ENCODE results near the gene ROPN1L.

ROPN1L gene

DNA sequence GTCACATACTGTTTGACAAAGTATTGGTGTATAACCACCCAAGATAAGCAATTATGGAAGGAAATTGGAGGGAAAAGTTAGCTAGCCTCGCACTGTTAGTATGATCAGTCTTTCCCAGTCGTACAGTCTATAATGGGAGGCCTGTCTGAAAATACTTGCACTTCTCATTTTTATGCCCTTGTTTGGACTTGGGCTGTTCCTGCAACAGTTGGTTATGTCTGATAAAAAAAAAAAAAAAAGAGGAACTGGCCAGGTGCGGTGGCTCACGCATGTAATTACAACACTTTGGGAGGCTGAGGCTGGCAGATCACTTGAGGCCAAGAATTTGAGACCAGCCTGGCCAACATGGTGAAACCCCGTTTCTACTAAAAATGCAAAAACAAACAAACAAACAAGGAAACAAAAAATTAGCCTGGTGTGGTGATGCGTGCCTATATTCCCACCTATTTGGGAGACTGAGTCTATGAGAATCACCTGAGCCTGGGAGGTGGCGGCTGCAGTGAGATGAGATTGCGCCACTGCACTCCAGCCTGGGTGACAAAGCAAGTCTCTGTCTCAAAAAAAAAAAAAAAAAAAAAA is 63.9 kb downstream of the ROPN1L start:
- TF ChIP-seq, protein P1, sequence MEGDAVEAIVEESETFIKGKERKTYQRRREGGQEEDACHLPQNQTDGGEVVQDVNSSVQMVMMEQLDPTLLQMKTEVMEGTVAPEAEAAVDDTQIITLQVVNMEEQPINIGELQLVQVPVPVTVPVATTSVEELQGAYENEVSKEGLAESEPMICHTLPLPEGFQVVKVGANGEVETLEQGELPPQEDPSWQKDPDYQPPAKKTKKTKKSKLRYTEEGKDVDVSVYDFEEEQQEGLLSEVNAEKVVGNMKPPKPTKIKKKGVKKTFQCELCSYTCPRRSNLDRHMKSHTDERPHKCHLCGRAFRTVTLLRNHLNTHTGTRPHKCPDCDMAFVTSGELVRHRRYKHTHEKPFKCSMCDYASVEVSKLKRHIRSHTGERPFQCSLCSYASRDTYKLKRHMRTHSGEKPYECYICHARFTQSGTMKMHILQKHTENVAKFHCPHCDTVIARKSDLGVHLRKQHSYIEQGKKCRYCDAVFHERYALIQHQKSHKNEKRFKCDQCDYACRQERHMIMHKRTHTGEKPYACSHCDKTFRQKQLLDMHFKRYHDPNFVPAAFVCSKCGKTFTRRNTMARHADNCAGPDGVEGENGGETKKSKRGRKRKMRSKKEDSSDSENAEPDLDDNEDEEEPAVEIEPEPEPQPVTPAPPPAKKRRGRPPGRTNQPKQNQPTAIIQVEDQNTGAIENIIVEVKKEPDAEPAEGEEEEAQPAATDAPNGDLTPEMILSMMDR (IDR thresholded peaks at IDR 0.05; ENCODE audit: control extremely low read depth, extremely low read depth, low read depth, missing control alignments), result no peak
- ChIA-PET POLR2A (no interaction called here), CTCF (interaction anchor here (1.0 to 1.6 kb wide), 2 partner anchors 16 to 22 kb away, joined by 3 to 5 read pairs; no protein-coding TSS in a partner anchor)
- DNase-seq (ENCODE audit: extremely low spot score), result peak; percentile 53

DNA sequence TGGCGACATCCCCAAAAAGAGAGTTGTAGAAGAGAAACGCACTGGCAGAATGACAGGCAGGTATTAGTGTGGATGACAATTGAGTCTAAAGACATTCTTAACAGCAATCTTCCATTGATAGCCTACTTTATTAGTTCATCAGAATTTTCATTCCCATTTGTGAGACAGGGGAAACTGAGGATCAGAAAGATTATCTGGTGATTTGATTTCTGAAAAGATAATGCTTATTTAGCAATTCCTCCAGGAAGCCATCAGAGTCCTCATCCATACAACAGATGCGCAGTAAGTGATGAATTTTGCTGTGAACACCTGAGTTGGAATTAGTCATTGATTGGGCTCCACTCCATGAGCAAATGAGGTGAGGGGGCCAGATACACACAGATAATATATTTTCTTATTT is 64.9 kb downstream of the ROPN1L start:
- POLR2A ChIA-PET, result no interaction called here
- CTCF ChIA-PET, result interaction anchor here (0.9 to 1.6 kb wide), 3 partner anchors 17 to 68 kb away, joined by 3 to 5 read pairs (median 3); no protein-coding TSS in a partner anchor
- TF ChIP-seq, protein P1 (IDR thresholded peaks at IDR 0.05; ENCODE audit: control extremely low read depth, extremely low read depth, low read depth, missing control alignments), result no peak
- no peak for DNase-seq (ENCODE audit: extremely low spot score)

DNA sequence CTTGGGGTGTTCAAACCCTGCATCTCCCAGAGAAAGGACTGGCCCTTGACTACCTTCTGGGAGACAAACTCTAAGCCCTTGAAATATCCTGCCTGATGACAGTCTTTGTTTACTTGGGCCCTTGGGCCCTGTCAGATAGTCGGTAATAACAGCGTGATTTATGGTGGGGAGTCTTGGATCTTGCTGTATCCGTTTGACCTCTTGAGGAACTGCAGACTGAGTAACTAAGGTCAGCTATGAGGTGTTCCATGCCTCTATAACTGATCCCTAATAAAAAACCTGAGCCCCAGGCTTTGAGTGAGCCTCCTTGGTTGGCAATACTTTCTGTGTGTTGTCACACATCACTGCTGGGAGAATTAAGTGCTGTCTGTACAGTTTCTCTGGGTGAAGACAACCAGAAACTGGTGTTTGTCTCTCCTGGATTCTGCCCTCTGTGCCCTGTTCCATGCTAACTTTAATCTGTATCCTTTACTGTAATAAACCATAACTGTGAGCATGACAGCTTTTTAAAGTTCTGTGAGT is 66.0 kb downstream of the ROPN1L start:
- CTCF ChIA-PET, result interaction anchor here (0.9 to 1.4 kb wide), 4 partner anchors 10 to 67 kb away, joined by 3 read pairs; no protein-coding TSS in a partner anchor
- POLR2A ChIA-PET, result no interaction called here
- TF ChIP-seq, protein P1 (IDR thresholded peaks at IDR 0.05; ENCODE audit: control extremely low read depth, extremely low read depth, low read depth, missing control alignments), result no peak
- no peak for DNase-seq (ENCODE audit: extremely low spot score)

DNA sequence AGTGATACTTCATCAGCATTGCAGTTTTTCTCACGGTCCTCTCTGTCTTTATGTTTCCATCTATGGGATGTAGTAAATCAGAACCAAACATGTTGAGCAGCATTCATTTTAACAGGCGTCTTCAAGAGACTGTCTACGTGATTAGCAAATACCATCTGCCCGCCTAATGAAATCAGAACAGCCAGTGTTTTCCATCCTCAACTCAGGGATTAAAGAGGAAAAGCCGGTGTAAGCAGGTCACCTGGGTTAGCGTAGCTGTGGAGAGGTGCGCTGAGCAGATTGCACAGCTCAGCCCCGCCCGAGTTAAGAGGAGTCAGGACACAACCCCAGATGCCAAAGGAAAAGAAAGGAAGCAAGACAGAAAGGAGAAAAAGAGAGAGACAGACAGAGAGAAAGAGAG is 67.9 kb downstream of the ROPN1L start:
- TF ChIP-seq, protein P1 (IDR thresholded peaks at IDR 0.05; ENCODE audit: control extremely low read depth, extremely low read depth, low read depth, missing control alignments), result no peak
- DNase-seq (ENCODE audit: extremely low spot score), result no peak
- CTCF ChIA-PET, result no interaction called here
- POLR2A ChIA-PET, result no interaction called here

DNA sequence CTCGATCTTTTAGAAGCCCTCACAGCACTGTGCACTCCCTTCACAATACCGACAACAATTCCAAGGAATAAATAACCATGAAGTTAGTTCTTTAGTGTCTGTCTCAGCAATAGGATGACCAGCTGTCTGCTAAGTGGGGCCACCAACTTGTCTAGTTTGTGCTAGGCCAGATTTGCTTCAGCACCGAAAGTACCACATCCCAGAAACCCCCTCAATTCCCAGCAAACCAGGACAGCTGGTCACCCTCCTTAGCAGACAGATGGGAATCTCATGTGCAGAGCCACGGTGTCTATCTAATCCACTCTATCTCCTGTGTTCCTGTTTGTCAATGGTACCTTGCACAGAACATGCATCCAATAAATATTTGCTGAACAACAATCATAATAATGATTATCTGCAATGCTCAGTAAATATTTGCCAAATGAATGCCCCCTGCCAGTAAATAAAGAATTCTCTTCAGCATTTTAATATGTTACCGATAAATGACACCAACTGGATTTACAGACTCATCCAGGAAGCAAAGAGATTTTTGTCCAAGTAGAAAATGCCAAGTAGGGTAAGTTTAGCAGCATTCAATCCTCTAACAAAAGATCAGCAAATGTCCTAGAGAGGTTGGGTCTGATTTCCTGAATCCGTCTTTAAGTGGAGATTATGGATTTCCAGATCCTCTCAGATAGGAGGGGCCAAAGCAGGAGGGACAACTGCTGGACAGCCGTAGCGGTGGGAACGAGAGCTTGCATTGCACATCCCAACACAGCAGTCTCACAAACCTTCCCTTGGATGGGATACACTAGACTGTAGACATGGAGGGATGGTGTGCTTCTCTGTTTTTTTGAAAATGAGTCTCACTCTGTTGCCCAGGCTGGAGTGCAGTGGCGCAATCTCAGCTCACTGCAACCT is 70.3 kb downstream of the ROPN1L start:
- POLR2A ChIA-PET, result no interaction called here
- TF ChIP-seq, protein P1 (IDR thresholded peaks at IDR 0.05; ENCODE audit: control extremely low read depth, extremely low read depth, low read depth, missing control alignments), result no peak
- DNase-seq (ENCODE audit: extremely low spot score), result no peak
- CTCF ChIA-PET, result interaction anchor here (1.2 kb wide), 1 partner anchor 11 kb away, joined by 4 read pairs; no protein-coding TSS in a partner anchor
